ENCODE results near the gene POU5F1.

GRCh38 chr6:31210741-31211532, 40.5 kb upstream of the POU5F1 start:
- TF ChIP-seq, protein P1, sequence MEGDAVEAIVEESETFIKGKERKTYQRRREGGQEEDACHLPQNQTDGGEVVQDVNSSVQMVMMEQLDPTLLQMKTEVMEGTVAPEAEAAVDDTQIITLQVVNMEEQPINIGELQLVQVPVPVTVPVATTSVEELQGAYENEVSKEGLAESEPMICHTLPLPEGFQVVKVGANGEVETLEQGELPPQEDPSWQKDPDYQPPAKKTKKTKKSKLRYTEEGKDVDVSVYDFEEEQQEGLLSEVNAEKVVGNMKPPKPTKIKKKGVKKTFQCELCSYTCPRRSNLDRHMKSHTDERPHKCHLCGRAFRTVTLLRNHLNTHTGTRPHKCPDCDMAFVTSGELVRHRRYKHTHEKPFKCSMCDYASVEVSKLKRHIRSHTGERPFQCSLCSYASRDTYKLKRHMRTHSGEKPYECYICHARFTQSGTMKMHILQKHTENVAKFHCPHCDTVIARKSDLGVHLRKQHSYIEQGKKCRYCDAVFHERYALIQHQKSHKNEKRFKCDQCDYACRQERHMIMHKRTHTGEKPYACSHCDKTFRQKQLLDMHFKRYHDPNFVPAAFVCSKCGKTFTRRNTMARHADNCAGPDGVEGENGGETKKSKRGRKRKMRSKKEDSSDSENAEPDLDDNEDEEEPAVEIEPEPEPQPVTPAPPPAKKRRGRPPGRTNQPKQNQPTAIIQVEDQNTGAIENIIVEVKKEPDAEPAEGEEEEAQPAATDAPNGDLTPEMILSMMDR (IDR thresholded peaks at IDR 0.05) = no peak
- TF ChIP-seq POLR2A (IDR thresholded peaks at IDR 0.05) = no peak
- no peak for TF ChIP-seq POLR2AphosphoS5 (IDR thresholded peaks at IDR 0.05)
- no peak for TF ChIP-seq EP300 (IDR thresholded peaks at IDR 0.05)

Data from gastroesophageal sphincter (tissue), 3 donors.